ENCODE data around the gene POLE4.

The POLE4 gene

DNA sequence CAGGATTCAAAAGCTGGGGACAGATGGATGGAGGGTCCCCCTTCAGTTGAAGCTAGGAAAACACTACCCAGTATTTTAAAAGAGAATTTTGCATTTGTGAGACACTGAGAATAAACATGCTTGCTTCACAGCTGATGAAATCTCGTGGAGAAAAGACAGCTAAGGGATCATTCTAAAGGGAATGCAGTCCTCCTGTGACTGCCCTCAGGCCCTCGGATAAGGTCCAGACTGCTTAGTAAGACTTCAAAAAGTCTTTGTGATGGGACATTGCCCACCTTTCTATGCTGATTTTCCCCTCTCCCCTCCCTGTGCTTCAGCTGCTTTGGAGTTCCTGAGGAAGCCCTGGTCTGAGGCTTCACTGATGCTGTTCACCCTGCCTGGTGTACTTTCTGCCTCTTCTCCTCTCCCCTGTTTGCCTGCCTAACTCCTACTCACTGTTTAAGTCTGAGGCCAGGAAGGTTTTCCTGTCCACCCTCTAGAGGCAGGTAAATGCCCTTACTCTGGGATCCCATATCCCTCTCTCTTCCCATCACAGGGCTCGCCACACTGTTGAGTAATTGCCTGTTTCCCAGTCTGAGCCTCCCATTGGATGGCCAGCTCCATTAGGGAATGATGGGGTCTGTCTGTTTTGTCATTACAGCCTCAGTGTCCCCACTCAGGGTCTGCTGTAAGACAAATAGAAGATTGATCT is 26.6 kb downstream of the POLE4 start:
- intact Hi-C loops (cut with DNase I) = no loop called here
- no peak for DNase-seq

DNA sequence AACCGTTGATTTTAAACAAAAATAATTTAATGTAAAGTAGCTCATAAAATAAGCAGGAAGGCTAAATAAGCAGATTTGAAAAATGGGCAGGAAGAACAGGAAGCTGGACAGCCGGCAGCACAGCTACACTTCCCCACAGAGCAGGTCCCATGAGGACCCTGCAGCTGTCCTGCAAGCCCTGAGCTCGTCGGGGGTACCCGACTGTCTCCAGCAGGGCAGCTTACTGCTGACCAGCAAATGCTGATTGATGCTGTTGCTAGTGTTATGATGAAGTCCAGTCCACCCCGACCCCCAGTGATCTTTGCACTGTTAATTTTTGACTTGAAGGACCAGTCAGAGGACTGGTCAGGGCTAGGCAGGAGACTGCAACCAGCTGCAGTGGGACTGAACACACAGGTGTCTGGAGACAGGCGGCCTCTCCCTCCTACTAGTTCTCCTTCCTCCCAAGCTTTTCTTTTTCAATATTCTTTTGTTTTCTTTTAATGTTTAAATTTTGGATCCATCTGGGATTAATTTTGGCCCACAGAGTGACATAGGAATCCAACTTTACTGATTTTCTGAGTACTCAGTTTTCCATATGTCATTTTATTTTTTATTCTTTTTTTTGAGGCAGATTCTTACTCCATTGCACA is 27.7 kb downstream of the POLE4 start:
- DNase-seq = no peak
- intact Hi-C loops (cut with DNase I) = no loop called here

- intact Hi-C loops (cut with DNase I) = no loop called here
- DNase-seq = no peak
Observed at GRCh38 chr2:74991977-74992376, 33.5 kb downstream of the POLE4 start.

DNA sequence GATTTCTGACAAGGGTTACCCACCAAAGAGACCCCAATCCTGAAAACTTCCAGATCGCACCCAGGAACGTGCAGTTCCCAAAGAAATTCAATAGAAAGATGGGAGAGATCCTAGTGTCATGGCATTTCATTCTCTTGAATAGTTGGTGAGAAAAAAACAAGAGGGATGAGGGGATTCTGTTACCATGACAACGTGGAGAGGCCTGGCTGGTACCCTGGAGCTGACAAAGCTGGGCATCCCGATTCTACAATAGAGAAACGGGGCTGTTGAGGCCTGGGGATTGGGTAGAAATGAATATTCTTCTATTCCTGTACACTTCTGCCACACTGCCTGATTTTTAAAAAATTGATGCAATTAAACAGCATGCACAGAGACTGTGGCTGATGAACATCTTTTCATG is 41.0 kb downstream of the POLE4 start:
- DNase-seq = no peak
- intact Hi-C loops (cut with DNase I) = no loop called here

DNA sequence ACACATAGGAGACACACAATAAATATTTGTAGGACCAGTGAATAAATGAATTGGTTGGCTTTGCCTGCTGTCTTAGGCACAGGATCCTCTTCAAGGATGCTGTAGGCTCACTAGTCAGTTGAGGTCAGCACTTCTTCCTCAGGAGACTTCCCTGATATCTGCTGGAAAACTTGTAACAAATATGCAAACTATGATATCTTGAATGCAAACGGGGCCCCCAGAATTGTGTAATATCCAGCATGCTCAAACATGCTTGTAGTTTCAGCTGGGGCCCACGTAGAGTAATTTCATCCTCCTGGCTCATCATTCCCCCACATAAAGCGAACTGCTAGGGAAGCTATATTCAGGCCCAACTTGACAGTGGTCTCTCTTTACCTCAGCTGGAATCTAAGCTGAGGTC is 43.6 kb downstream of the POLE4 start:
- intact Hi-C loops (cut with DNase I) = no loop called here
- DNase-seq = no peak

DNA sequence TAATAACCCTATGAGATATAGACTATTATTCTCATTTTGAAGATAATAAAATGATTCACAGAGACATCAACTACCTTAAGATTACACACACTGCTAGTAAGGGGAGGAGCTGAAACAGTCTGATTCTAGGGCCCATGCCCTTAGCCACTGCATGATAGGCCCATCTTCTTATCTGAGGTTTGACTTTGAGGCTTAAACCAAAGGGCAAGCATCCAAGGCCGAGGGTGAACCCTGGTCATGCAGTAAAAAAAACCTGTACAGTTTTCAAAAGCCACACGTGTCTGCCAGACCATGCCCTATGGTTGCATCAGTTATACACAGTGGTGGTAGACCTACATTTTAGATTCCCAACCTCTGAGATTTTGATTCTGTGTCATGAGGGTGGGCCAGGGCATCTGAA is 44.8 kb downstream of the POLE4 start:
- intact Hi-C loops (cut with DNase I) = no loop called here
- DNase-seq = no peak

GRCh38 chr2:75003773-75004172 is 45.3 kb downstream of the POLE4 start:
- intact Hi-C loops (cut with DNase I) = no loop called here
- DNase-seq = no peak

DNA sequence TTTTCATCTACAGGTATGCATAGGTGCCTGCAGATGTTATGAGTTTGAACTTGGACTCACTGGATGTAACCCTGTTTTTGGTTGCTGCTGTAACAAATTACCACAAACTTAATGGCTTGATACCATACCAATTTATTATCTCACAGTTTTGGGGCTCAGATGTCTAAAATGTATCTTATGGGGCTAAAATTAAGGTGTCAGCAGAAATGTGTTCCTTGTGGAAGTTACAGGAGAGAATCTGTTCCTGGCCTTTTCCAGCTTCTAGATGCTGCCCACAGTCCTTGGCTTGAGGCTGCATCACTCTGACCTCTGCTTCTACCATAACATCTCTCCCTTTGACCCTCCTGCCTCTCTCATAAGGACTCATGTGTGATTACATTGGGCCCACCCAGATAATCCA is 47.6 kb downstream of the POLE4 start:
- no peak for DNase-seq
- intact Hi-C loops (cut with DNase I) = no loop called here

DNA sequence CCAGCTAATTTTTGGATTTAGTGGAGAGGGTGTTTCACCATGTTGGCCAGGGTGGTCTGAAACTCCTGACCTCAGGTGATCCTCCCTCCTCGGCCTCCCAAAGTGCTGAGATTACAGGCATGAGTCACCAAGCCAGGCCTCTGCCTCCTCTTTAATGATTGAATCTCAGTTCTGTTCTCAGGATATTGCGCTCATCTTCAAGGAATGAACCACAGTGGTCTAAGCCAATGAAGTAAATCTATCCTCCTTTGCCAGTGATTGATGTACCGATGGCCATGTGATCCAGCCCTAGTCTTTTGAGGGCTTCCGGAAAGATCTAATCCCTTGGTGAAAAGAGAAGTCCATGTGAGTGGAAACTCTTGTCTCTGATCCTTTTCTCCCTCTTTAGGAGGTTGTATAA is 48.6 kb downstream of the POLE4 start:
- intact Hi-C loops (cut with DNase I) = no loop called here
- no peak for DNase-seq

GRCh38 chr2:75007819-75008218 is 49.4 kb downstream of the POLE4 start:
- peak in 7 of 10 donors; percentile 20 to 92 (median 68) for DNase-seq
- intact Hi-C loops (cut with DNase I) = no loop called here

DNA sequence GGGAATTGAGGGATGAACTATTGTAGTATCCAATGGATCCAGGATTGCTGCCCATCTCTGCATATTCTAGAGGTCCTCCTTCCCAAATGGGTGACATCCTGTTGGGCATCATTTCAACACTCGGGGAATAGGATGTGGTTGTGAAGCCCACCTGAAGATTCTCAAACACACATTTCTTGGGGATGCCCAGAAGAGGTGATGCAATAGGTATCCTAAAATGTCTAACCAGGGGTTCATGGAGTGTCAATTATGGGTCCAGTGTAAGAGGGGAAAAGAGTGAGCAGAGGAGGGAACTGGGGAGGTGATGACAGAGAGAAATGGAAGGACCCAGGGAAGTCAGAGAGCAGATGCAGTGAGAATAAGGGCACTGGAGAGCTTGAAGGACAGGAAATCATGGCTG is 52.1 kb downstream of the POLE4 start:
- intact Hi-C loops (cut with DNase I) = no loop called here
- DNase-seq = no peak

- intact Hi-C loops (cut with DNase I) = no loop called here
- DNase-seq = no peak
Observed at GRCh38 chr2:75012080-75012479, 53.6 kb downstream of the POLE4 start.

DNA sequence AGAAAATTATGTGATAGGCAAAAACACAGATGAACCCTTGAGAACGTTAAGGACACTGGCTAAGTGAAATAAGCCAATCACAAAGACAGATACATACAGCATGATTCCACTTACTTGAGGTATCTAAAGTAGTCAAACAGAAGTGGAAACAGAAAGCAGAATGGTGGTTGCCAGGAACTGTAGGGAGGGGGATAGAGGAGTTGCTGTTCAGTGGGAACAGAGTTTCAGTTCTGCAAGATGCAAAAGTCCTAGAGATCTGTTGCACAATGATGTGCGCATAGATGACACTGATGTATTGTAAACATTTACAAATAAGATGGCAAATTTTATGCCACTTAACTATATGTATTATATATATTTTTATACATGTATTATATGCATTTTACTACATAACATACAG is 59.7 kb downstream of the POLE4 start:
- DNase-seq = no peak
- intact Hi-C loops (cut with DNase I) = no loop called here

Data from posterior cingulate gyrus (tissue), 11 donors.